SU-DHL-6 (cell line): ENCODE results near the gene PLCB2.

Experiments used
- EZH2phosphoT487 ChIP-seq: fragments of 200-600 bp; sonication (generic), shearing (Covaris generic); conservative IDR thresholded peaks from 2 replicates; pipeline ENCODE4 v1.6.1; 2018; ENCODE audit warnings: mild to moderate bottlenecking, antibody characterized with exemption, low read length, moderate library complexity, mixed read lengths
- TF ChIP-seq, protein P1 (sequence below): fragments of 200-600 bp; sonication (generic); IDR thresholded peaks from one replicate; pipeline ENCODE4 v1.5.1; 2017; ENCODE audit warnings: antibody characterized with exemption, mild to moderate bottlenecking, low read length, moderate library complexity; ENCODE audit not compliant: insufficient read depth, poor library complexity, severe bottlenecking

DNA sequence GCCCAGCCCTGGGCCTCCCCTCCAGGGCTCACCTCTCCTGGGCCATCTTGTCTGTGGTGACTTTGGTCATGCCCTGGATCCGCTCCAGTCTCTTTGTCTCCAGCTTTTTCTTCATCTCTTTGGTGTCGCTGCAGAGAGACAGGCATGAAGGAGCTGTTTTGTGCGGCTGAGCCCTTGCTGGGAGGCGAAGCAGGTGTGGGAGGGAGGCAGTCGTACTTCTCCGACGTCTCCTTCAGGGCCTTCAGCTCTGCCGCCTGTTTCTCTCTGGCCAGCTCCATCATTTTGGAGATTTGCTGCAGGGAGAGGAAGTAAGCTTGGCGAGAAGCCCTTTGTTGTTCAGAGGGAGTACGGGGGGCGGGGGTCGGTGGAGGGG is 17.2 kb downstream of the PLCB2 start:
- TF ChIP-seq, protein P1, sequence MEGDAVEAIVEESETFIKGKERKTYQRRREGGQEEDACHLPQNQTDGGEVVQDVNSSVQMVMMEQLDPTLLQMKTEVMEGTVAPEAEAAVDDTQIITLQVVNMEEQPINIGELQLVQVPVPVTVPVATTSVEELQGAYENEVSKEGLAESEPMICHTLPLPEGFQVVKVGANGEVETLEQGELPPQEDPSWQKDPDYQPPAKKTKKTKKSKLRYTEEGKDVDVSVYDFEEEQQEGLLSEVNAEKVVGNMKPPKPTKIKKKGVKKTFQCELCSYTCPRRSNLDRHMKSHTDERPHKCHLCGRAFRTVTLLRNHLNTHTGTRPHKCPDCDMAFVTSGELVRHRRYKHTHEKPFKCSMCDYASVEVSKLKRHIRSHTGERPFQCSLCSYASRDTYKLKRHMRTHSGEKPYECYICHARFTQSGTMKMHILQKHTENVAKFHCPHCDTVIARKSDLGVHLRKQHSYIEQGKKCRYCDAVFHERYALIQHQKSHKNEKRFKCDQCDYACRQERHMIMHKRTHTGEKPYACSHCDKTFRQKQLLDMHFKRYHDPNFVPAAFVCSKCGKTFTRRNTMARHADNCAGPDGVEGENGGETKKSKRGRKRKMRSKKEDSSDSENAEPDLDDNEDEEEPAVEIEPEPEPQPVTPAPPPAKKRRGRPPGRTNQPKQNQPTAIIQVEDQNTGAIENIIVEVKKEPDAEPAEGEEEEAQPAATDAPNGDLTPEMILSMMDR = no peak
- no peak for TF ChIP-seq EZH2phosphoT487
